Measurements from ENCODE around the gene PAN3. TPM values are rescaled to one million over a fixed set of nuclear protein-coding genes. Genes with fewer than 3 reads are reported as not detected.

Gene PAN3
- total RNA-seq, 1 experiment from 2014 or later, result 48.5 TPM

DNA sequence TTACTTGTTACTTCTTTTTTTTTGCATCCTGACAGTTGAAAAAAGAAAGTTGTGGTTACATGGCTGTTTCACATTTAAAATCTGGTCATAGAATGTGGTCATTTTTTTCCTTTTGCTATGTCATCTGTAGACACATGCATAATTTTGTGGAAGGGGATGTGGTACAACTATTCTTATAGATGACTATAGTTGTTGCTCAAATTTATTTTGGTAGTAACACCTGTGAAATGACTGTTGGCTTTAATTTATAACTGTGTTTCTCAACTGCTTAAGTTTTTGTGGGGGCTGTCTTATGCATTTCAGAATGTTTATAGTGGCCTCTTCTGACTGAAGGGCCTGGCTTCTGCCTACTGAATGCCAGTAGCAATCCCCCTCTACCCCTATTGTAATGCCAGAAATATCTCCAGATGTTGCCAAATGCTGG lies 130.5 kb downstream of the PAN3 start:
- H3K4ac ChIP-seq (ENCODE audit: low read depth, low read length), result no peak overlapping the region
- Mint-ChIP-seq H3K9me3 (no peaks in the 10 kb centered on the region), H3K4me3 (no peak overlapping the region), H3K4me1 (no peaks in the 10 kb centered on the region), H3K27ac (peak overlapping the region in 1 of 3 experiments; percentile 33; a peak in 1 of 7 replicates), H3K36me3 (ENCODE audit: insufficient read depth in 1 of 3, low read depth in 3 of 3) (peaks cover 12 to 66% (median 51%) of the 10 kb centered on the region in 3 experiments; a peak in 6 of 7 replicates), H3K27me3 (ENCODE audit: low read depth) (no peaks in the 10 kb centered on the region)
- no peaks in the 10 kb centered on the region for H3K9me3 ChIP-seq (ENCODE audit: control insufficient read depth, low read depth, low read length)
- H3K79me2 ChIP-seq (ENCODE audit: insufficient read depth, low read length), result no peaks in the 10 kb centered on the region
- no peak overlapping the region for H4K5ac ChIP-seq (ENCODE audit: insufficient read length, low read depth, low read length)
- TF ChIP-seq CTCF (conservative IDR thresholded peaks at IDR 0.05), result no peak
- no peak for DNase-seq
- no peaks in the 10 kb centered on the region for H3K23me2 ChIP-seq (ENCODE audit: insufficient read length, low read depth, low read length, poor library complexity, severe bottlenecking)
- H4K8ac ChIP-seq (replicated peaks; ENCODE audit: insufficient read length, low read depth, low read length), result no peak overlapping the region
- H3K23ac ChIP-seq (ENCODE audit: insufficient read length, low read depth, low read length), result no peak overlapping the region
- H2BK20ac ChIP-seq (ENCODE audit: low read depth, low read length, poor library complexity, severe bottlenecking), result no peak overlapping the region
- H2BK5ac ChIP-seq (ENCODE audit: insufficient read length, low read length), result no peak overlapping the region
- H3K18ac ChIP-seq (ENCODE audit: insufficient read length, low read depth, low read length), result no peak overlapping the region
- no peak overlapping the region for H3K56ac ChIP-seq (ENCODE audit: insufficient read length, low read depth, low read length)
- H3K79me1 ChIP-seq (ENCODE audit: insufficient read depth, low read depth, low read length, poor library complexity, severe bottlenecking), result no peaks in the 10 kb centered on the region
- H3K14ac ChIP-seq (ENCODE audit: insufficient read depth, low read length), result no peak overlapping the region
- H3K4me1 ChIP-seq (ENCODE audit: insufficient read depth, low read length), result no peaks in the 10 kb centered on the region
- H3K9ac ChIP-seq (ENCODE audit: extremely low read depth, insufficient read length, low read length), result no peak overlapping the region
- H3K4me2 ChIP-seq (ENCODE audit: insufficient read depth, insufficient read length, low read length), result no peak overlapping the region
- H2BK15ac ChIP-seq (ENCODE audit: low read depth, low read length), result no peak overlapping the region
- no peaks in the 10 kb centered on the region for H4K20me1 ChIP-seq (ENCODE audit: control insufficient read depth, insufficient read depth, insufficient read length)
- no peak overlapping the region for H2BK120ac ChIP-seq (ENCODE audit: low read depth, low read length, poor library complexity, severe bottlenecking)
- no peak overlapping the region for H3K27ac ChIP-seq (ENCODE audit: insufficient read length, low read depth, low read length)
- H2BK12ac ChIP-seq (ENCODE audit: insufficient read length, low read depth, low read length), result no peak overlapping the region
- H3T11ph ChIP-seq (ENCODE audit: low read length), result no peak overlapping the region
- H2AK5ac ChIP-seq (ENCODE audit: insufficient read length, low read length), result no peak overlapping the region
- H2AFZ ChIP-seq (ENCODE audit: low read length), result no peak overlapping the region
- H3K27me3 ChIP-seq (ENCODE audit: insufficient read depth, low read length), result no peaks in the 10 kb centered on the region
- H4K91ac ChIP-seq (ENCODE audit: insufficient read length, low read depth, low read length), result no peak overlapping the region
